A549 (cell line): Measurements from ENCODE around the gene ARL13B.

ENCODE experiments used
- CBX2 ChIP-seq: fragments of 200-600 bp; sonication (generic); IDR thresholded peaks from 2 replicates; pipeline ENCODE4 v1.6.1; 2016; ENCODE audit warnings: low read depth, mild to moderate bottlenecking, borderline replicate concordance
- CBX8 ChIP-seq: fragments of 200-600 bp; sonication (generic); IDR thresholded peaks from 2 replicates; pipeline ENCODE4 v1.6.1; 2016
- CEBPB ChIP-seq, 2 experiments: fragments of >200 bp in 1 of 2; sonication (Bioruptor Twin) in 1 of 2; formaldehyde crosslinking in 1 of 2; IDR thresholded peaks; 2 replicates each; pipeline ENCODE4 v1.6.1; 2012 to 2016
- CTCF ChIP-seq: fragments of >200 bp; sonication (Bioruptor Twin); formaldehyde crosslinking; IDR thresholded peaks from 3 replicates; pipeline ENCODE4 v1.5.1; 2016
- EHF ChIP-seq: fragments of 250-450 bp; sonication (Bioruptor Pico); IDR thresholded peaks from 2 replicates; pipeline ENCODE4 v1.5.0; 2020; ENCODE audit warnings: mild to moderate bottlenecking
- EHMT2 ChIP-seq: fragments of 200-600 bp; sonication (generic); IDR thresholded peaks from 2 replicates; pipeline ENCODE4 v1.6.1; 2016; ENCODE audit warnings: antibody characterized with exemption, low read depth, mild to moderate bottlenecking, moderate library complexity
- JUN ChIP-seq, 2 experiments: fragments of >200 bp; sonication (Bioruptor Twin); formaldehyde crosslinking; IDR thresholded peaks; 2 replicates in 1 of 2; 3 replicates in 1 of 2; pipeline ENCODE4 v1.6.1; 2016 to 2017
- MAZ ChIP-seq: fragments of 150-350 bp; IDR thresholded peaks from 2 replicates; pipeline ENCODE4 v1.6.1; 2014; ENCODE audit warnings: antibody characterized with exemption, low read depth, low read length, borderline replicate concordance
- NPAS2 ChIP-seq: fragments of 250-450 bp; sonication (Bioruptor Pico); IDR thresholded peaks from 2 replicates; pipeline ENCODE4 v1.8.0; 2022; ENCODE audit warnings: mild to moderate bottlenecking, moderate library complexity, borderline replicate concordance
- NR3C1 ChIP-seq: fragments of >200 bp; sonication (Bioruptor Twin); formaldehyde crosslinking; IDR thresholded peaks from 3 replicates; pipeline ENCODE4 v1.6.1; 2017
- POLR2A ChIP-seq: IDR thresholded peaks from 2 replicates; pipeline ENCODE4 v1.6.1; 2012; ENCODE audit warnings: mild to moderate bottlenecking, low read length
- POLR2AphosphoS2 ChIP-seq: conservative IDR thresholded peaks from 2 replicates; pipeline ENCODE4 v1.6.1; 2012; ENCODE audit warnings: low read length, improper control_type of control experiment, inconsistent platforms
- ZSCAN20 ChIP-seq: fragments of 250-450 bp; sonication (Bioruptor Pico); IDR thresholded peaks from 2 replicates; pipeline ENCODE4 v1.8.0; 2022; ENCODE audit warnings: mild to moderate bottlenecking, moderate library complexity
- TF ChIP-seq, protein P1 (sequence below): fragments of 200-600 bp; sonication (generic); IDR thresholded peaks from 2 replicates; pipeline ENCODE4 v1.6.1; 2016; ENCODE audit warnings: antibody characterized with exemption, mild to moderate bottlenecking, moderate library complexity

DNA sequence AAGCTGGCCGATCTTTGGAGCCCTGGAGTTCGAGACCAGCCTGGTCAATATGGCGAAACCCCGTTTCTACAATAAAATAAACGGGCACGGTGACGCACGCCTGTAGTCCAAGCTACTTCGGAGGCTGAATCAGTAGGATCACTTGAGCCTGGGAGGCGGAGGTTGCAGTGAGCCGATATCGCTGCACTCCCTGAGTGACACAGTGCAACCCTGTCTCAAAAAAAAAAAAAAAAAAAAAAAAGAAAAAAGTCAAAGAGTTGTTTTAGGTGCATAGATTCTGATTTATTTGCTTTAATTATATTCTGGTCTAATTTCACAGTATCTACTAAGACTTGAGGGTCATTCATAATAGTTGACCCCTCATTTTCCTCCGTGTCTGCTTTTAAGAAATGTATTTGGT lies 1.7 kb downstream of the ARL13B start:
- TF ChIP-seq CBX8: no peak
- TF ChIP-seq CTCF: no peak
- TF ChIP-seq MAZ: no peak
- TF ChIP-seq EHMT2: no peak
- no peak for TF ChIP-seq ZSCAN20
- no peak for TF ChIP-seq JUN (IDR thresholded peaks at IDR 0.05)
- no peak for TF ChIP-seq POLR2A
- TF ChIP-seq CBX2: no peak
- no peak for TF ChIP-seq EHF
- TF ChIP-seq NR3C1: no peak
- TF ChIP-seq CEBPB (IDR thresholded peaks at IDR 0.05): no peak
- no peak for TF ChIP-seq NPAS2
- TF ChIP-seq, protein P1, sequence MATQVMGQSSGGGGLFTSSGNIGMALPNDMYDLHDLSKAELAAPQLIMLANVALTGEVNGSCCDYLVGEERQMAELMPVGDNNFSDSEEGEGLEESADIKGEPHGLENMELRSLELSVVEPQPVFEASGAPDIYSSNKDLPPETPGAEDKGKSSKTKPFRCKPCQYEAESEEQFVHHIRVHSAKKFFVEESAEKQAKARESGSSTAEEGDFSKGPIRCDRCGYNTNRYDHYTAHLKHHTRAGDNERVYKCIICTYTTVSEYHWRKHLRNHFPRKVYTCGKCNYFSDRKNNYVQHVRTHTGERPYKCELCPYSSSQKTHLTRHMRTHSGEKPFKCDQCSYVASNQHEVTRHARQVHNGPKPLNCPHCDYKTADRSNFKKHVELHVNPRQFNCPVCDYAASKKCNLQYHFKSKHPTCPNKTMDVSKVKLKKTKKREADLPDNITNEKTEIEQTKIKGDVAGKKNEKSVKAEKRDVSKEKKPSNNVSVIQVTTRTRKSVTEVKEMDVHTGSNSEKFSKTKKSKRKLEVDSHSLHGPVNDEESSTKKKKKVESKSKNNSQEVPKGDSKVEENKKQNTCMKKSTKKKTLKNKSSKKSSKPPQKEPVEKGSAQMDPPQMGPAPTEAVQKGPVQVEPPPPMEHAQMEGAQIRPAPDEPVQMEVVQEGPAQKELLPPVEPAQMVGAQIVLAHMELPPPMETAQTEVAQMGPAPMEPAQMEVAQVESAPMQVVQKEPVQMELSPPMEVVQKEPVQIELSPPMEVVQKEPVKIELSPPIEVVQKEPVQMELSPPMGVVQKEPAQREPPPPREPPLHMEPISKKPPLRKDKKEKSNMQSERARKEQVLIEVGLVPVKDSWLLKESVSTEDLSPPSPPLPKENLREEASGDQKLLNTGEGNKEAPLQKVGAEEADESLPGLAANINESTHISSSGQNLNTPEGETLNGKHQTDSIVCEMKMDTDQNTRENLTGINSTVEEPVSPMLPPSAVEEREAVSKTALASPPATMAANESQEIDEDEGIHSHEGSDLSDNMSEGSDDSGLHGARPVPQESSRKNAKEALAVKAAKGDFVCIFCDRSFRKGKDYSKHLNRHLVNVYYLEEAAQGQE: no peak
- TF ChIP-seq POLR2AphosphoS2: no peak
